Neural crest cell (in vitro differentiated cells): Measurements from ENCODE around the gene PPM1H. TPM values are rescaled to one million over a fixed set of nuclear protein-coding genes. Genes with fewer than 3 reads are reported as not detected.

ENCODE experiments used
- DNase-seq: peaks from one replicate; pipeline ENCODE4 v3.0.0; 2021; ENCODE audit warnings: low read depth, mixed read lengths, low spot score
- H3K27ac Mint-ChIP-seq: one replicate; pipeline ENCODE4 v1.8.0; 2021; ENCODE audit warnings: mild to moderate bottlenecking, mixed read lengths; ENCODE audit not compliant: unreplicated experiment
- H3K27me3 Mint-ChIP-seq: 2 replicates; pipeline ENCODE4 v1.8.0; 2021; ENCODE audit warnings: low read depth, mild to moderate bottlenecking, mixed read lengths
- H3K36me3 Mint-ChIP-seq: 2 replicates; pipeline ENCODE4 v1.8.0; 2021; ENCODE audit warnings: low read depth, mild to moderate bottlenecking, mixed read lengths
- H3K4me1 Mint-ChIP-seq: 2 replicates; pipeline ENCODE4 v1.8.0; 2021; ENCODE audit warnings: mixed read lengths
- H3K4me3 Mint-ChIP-seq: one replicate; pipeline ENCODE4 v1.8.0; 2021; ENCODE audit warnings: mild to moderate bottlenecking, mixed read lengths
- H3K9me3 Mint-ChIP-seq: 2 replicates; pipeline ENCODE4 v1.8.0; 2021; ENCODE audit warnings: mixed read lengths
- total RNA-seq: library from RNA; stranded (reverse); gene quantifications from 2 replicates; pipeline ENCODE4 v1.2.1, GENCODE V29; 2021
- TF ChIP-seq, protein P1 (sequence below): fragments of 200-600 bp; sonication (generic); conservative IDR thresholded peaks from 2 replicates; pipeline ENCODE4 v1.5.0; 2021; ENCODE audit warnings: antibody characterized with exemption, mild to moderate bottlenecking

Gene PPM1H
- total RNA-seq, 1 donor from 2014 or later: 3.5 TPM

DNA sequence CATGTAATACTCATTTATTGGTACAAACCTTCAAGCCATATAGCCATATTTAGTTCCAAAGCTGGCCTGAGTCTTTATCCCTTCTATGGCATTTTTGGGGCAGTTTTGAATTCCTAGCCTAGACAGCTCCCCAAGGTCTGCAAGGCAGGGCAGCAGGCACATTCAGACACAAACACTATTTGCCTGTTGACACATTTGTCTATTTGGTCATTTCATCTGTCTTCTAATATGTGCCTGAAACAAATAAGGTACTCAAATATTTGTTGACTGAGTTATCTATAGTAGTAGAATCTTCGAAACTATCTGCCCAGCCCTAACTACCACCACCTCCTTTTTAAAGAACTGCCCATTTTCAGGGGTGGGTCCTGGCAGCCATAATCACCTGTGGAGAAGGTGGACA, 9.3 kb downstream of the PPM1H start:
- Mint-ChIP-seq H3K36me3 (no peaks in the 10 kb centered on the region), H3K27me3 (peaks cover 21% of the 10 kb centered on the region), H3K4me1 (peaks cover 6% of the 10 kb centered on the region), H3K27ac (no peak overlapping the region), H3K4me3 (no peak overlapping the region), H3K9me3 (no peaks in the 10 kb centered on the region)
- DNase-seq: no peak
- TF ChIP-seq, protein P1, sequence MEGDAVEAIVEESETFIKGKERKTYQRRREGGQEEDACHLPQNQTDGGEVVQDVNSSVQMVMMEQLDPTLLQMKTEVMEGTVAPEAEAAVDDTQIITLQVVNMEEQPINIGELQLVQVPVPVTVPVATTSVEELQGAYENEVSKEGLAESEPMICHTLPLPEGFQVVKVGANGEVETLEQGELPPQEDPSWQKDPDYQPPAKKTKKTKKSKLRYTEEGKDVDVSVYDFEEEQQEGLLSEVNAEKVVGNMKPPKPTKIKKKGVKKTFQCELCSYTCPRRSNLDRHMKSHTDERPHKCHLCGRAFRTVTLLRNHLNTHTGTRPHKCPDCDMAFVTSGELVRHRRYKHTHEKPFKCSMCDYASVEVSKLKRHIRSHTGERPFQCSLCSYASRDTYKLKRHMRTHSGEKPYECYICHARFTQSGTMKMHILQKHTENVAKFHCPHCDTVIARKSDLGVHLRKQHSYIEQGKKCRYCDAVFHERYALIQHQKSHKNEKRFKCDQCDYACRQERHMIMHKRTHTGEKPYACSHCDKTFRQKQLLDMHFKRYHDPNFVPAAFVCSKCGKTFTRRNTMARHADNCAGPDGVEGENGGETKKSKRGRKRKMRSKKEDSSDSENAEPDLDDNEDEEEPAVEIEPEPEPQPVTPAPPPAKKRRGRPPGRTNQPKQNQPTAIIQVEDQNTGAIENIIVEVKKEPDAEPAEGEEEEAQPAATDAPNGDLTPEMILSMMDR: no peak

DNA sequence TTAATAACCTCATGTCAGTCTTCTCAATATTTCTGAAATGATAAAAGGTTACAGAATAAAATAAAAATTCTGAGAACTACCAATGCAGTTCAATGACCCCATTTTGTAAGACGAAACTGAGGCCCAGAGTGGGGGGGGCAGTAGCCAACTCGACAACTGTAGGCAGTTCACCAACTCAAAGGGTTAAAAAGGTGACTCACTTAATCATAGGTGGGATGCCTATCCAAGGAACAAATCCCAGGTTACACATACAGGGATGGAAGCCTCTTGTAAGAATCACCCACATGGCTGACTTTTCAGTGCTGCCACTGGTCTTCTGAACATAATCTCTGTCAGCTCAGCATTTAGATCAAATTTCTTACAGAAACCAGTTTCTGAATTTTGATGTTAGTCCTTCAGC, 10.9 kb downstream of the PPM1H start:
- H3K27ac Mint-ChIP-seq: no peak overlapping the region

GRCh38 chr12:62922539-62922938, 12.4 kb downstream of the PPM1H start:
- H3K36me3 Mint-ChIP-seq: no peaks in the 10 kb centered on the region
- TF ChIP-seq, protein P1: no peak
- no peaks in the 10 kb centered on the region for H3K9me3 Mint-ChIP-seq
- H3K4me1 Mint-ChIP-seq: peaks cover 6% of the 10 kb centered on the region
- no peak overlapping the region for H3K4me3 Mint-ChIP-seq
- no peak for DNase-seq
- H3K27me3 Mint-ChIP-seq: no peaks in the 10 kb centered on the region
- no peak overlapping the region for H3K27ac Mint-ChIP-seq

More for the DNA sequence above, 10.9 kb downstream of the PPM1H start:
- Mint-ChIP-seq H3K4me3 (no peak overlapping the region), H3K4me1 (peaks cover 6% of the 10 kb centered on the region), H3K9me3 (no peaks in the 10 kb centered on the region), H3K27me3 (peaks cover 8% of the 10 kb centered on the region), H3K36me3 (no peaks in the 10 kb centered on the region)
- TF ChIP-seq, protein P1: no peak
- DNase-seq: no peak

DNA sequence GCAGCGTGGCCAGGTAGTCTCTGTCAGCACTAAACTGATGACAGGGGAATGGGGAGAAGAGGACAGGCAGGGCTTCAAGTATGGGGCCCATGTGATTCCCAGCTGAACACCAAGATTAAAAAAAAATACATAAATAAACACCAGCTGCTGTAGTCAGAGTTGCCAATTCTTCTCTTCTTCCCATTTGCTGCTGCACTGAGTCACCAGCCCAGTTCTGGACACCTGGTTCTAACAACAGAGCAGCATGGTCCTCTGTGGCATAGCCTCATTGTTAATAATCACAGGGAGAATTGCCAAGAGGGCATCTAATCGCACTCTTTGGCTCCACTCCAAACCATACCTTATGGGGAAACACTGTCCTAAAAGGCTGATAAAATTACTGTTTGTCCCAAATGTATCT, 15.1 kb downstream of the PPM1H start:
- Mint-ChIP-seq H3K9me3 (no peaks in the 10 kb centered on the region), H3K36me3 (no peaks in the 10 kb centered on the region), H3K27me3 (no peaks in the 10 kb centered on the region), H3K4me1 (peaks cover 6% of the 10 kb centered on the region), H3K27ac (no peak overlapping the region), H3K4me3 (no peak overlapping the region)
- TF ChIP-seq, protein P1: no peak
- DNase-seq: no peak

GRCh38 chr12:62917926-62918325, 17.0 kb downstream of the PPM1H start:
- Mint-ChIP-seq H3K27ac (no peak overlapping the region), H3K27me3 (no peaks in the 10 kb centered on the region), H3K4me1 (peaks cover 6% of the 10 kb centered on the region), H3K36me3 (no peaks in the 10 kb centered on the region), H3K9me3 (no peaks in the 10 kb centered on the region), H3K4me3 (no peak overlapping the region)
- DNase-seq: no peak
- TF ChIP-seq, protein P1: no peak
